ENCODE data around the gene SCAF8.
"Not testable (repeated sequence)": the region's sequence is repeated elsewhere in the genome, so short reads cannot be mapped to it uniquely, and the experiment has no call there.

SCAF8 gene

GRCh38 chr6:154733183-154733625 is at the start of gene SCAF8:
Gene SCAF8, plus strand, starts transcription at chr6:154733416. Its CDS starts 485 bp downstream, at chr6:154733901.
- peak; percentile 88 for DNase-seq (ENCODE audit: low spot score)

- no peak for DNase-seq (ENCODE audit: low spot score)
These were observed 49.3 kb upstream of the SCAF8 start for GRCh38 chr6:154683756-154684523.

GRCh38 chr6:154686162-154686561 is 47.1 kb upstream of the SCAF8 start:
- no peak for DNase-seq (ENCODE audit: low spot score)

DNA sequence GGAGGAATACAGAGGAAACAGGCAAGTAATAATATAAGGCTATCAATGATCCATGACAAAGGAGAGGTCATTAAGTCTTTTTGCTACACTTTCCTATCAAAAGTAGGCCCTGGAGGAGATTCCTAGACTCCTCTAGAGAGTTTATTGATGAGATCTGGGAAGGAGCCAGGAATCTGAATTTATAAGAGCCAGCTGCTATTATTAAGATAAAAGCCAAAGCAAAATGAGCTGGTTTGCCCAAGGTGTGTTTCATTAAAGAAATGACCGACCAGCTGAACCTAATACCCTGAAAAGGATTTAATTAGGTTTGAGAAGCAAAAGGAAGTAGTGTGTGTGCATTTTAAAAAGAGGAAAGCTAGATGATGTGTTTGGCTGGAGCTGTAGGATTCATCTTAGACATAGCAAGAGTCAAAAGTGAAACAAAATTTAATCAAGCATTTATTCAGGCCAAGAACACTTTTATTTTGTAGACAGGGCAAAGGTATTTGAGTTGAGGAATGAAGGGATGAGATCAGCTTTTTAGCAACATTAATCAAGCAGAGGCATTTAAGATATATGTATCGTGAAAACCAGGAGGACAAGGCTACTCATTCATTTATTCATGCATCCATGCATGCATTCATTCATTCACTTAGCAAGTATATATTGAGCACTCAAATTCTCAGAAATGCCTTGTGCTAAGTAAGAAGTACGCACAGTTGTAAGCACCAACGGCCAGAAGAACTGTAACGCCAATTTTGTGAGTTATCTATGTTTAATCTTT is 43.5 kb upstream of the SCAF8 start:
- DNase-seq (ENCODE audit: low spot score) = no peak

- DNase-seq (ENCODE audit: low spot score) = no peak
These were observed 42.4 kb upstream of the SCAF8 start for GRCh38 chr6:154690857-154691256.

GRCh38 chr6:154696661-154697060 is 36.6 kb upstream of the SCAF8 start:
- no peak for DNase-seq (ENCODE audit: low spot score)

DNA sequence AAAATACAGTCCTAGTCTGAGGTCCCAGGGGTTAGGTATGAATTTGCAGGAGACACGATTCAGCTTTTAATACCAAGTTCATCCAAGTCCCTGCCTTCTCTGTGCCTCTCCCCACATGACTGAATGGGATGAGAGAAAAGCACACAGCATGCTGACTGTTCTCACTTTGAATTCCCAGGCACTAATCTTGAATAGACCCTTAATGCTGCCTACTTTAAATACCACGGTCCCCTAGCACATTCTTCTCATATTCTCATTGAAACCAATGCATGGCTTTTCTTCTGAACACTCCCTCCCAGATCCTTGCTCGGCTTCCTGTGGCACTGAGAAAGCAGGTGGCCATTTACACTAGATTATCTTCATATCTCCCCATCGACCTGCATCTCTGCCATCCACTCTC is 30.1 kb upstream of the SCAF8 start:
- DNase-seq (ENCODE audit: low spot score) = no peak

- DNase-seq (ENCODE audit: low spot score) = no peak
These were observed 27.6 kb upstream of the SCAF8 start for GRCh38 chr6:154705471-154706113.

GRCh38 chr6:154706389-154706788 is 26.8 kb upstream of the SCAF8 start:
- no peak for DNase-seq (ENCODE audit: low spot score)

GRCh38 chr6:154709621-154710020 is 23.6 kb upstream of the SCAF8 start:
- no peak for DNase-seq (ENCODE audit: low spot score)

DNA sequence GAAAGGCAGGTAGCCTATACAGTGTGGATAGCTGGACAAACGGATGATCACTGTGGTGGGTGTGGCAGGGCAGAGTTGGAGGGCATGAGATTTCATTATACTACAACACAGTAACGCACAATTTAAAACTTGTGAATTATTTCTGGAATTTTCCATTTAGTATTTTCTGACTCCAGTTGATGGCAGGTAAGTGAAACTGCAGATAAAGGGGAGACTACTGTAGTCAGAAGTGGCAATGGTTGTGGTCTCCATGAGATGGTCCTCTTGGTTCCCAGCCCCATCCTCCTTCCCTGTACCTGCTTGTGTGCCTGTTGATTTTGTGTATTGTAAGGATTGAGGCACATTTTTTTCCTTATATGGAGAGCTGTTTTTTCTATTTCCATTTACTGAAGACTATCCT is 22.5 kb upstream of the SCAF8 start:
- no peak for DNase-seq (ENCODE audit: low spot score)

- no peak for DNase-seq (ENCODE audit: low spot score)
These were observed 17.8 kb upstream of the SCAF8 start for GRCh38 chr6:154715446-154715845.

DNA sequence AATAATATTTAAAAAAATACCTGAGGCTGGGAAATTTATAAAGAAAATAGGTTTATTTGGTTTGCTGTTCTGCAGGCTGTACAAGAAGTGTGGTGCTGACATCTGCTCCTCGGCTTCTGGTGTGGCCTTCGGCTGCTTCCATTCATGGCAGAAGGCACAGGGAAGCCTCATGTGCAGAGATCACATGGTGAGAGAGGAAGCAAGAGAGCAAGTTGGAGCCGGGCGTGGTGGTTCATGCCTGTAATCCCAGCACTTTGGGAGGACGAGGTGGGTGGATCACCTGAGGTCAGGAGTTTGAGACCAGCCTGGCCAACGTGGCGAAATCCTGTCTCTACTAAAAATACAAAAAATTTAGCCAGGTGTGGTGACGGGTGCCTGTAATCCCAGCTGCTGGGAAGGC is 16.9 kb upstream of the SCAF8 start:
- not testable (repeated sequence) for DNase-seq (ENCODE audit: low spot score)

DNA sequence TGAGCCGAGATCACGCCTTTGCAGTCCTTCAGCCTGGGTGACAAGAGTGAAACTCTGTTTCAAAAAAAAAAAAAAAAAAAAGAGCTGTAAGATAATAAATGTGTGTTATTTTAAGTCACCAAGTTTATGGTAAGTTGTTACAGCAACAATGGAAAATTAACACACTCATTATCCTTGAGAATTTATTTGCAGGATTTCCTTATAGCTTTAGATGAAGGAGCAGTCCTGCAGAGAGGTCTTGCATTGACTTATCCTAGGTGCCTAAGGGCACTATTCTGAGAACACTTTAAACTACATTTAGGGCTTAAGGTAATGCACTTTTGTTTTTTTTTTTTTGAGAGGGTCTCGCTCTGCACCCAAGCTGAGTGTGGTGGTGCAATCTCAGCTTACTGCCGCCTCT is 13.8 kb upstream of the SCAF8 start:
- DNase-seq (ENCODE audit: low spot score) = no peak

DNA sequence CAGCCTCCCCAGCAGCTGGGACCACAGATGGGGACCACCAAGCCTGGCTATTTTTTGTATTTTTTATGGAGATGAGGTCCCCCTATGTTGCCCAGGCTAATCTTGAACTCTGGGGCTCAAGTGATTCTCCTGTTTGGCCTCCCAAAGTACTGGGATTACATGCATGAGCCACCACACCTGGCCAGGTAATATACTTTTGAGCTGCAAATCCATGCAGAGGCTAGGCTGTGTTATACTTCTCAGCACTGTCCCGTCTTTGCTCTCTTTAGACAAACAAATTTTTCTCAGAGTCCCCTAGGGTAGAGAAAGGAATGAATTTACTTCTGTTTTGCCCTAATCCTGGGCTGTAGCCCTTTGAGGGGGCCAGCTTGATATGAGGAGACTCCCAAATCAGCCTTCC is 13.4 kb upstream of the SCAF8 start:
- DNase-seq (ENCODE audit: low spot score) = no peak

DNA sequence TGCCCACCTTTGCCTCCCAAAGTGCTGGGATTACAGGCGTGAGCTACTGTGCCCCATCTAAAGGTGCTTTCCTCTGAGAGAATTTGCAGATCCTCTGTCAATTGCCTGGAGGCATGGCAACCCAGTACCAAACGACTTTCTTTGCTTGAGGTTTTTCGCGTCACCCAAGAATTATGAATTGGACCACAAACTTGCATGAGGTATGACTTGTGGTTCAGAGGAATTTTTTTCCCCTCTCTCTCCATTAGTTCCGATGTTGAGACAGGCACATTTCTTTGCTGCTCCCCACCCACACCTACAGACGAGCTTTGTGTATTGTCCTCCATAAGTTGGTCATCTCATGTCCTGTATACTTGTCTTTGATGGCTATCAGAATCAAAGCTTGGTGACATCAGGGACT is 11.8 kb upstream of the SCAF8 start:
- DNase-seq (ENCODE audit: low spot score) = no peak

GRCh38 chr6:154726887-154727286 is 6.3 kb upstream of the SCAF8 start:
- no peak for DNase-seq (ENCODE audit: low spot score)

- DNase-seq (ENCODE audit: low spot score) = no peak
These were observed 1.7 kb upstream of the SCAF8 start for GRCh38 chr6:154731296-154732218.

GRCh38 chr6:154732538-154733182 is 556 bp upstream of the SCAF8 start:
- DNase-seq (ENCODE audit: low spot score) = peak; percentile 36

- DNase-seq (ENCODE audit: low spot score) = peak; percentile 96
These were observed 588 bp downstream of the SCAF8 start for GRCh38 chr6:154733626-154734382.

Data from iPS-NIHi11 (cell line).